Caco-2 (cell line): ENCODE measurements around the gene P2RX3. TPM values are rescaled to one million over a fixed set of nuclear protein-coding genes. Genes with fewer than 3 reads are reported as not detected.

Experiments used
- BruUV-seq: library from RNA; stranded (reverse); fragments of 400-500 nt; replicated peaks from 2 replicates; lab custom pipeline; 2021; lab: Mats Ljungman, UMichigan
- CTCF ChIA-PET: fragments of 300-600 bp; sonication (Branson Sonifier 250); formaldehyde crosslinking; loops from one replicate; lab custom pipeline; 2022; ENCODE audit warnings: antibody characterized with exemption; lab: Charles Lee
- POLR2A ChIA-PET: fragments of 300-600 bp; sonication (Branson Sonifier 250); formaldehyde crosslinking; loops from one replicate; lab custom pipeline; 2022; ENCODE audit warnings: antibody characterized with exemption; lab: Charles Lee
- DNase-seq, 2 experiments: peaks; one replicate each; pipeline versions ENCODE4 v3.0.0 to v3.0.0-alpha.2; 2020 to 2022
- H3K27me3 ChIP-seq: replicated peaks from 2 replicates; pipeline ENCODE4 v1.6.0; 2011; ENCODE audit warnings: low read length; ENCODE audit not compliant: control insufficient read depth, insufficient read depth
- H3K36me3 ChIP-seq: 2 replicates; pipeline ENCODE4 v1.5.1; 2011; ENCODE audit warnings: low read length; ENCODE audit not compliant: control insufficient read depth, insufficient read depth
- H3K4me1 ChIP-seq: fragments of 250-450 bp; sonication (Bioruptor Pico); 2 replicates; pipeline ENCODE4 v1.5.1; 2020; ENCODE audit warnings: mild to moderate bottlenecking
- H3K4me3 ChIP-seq: 2 replicates; pipeline ENCODE4 v1.5.1; 2011; ENCODE audit warnings: low read depth, mild to moderate bottlenecking, control low read depth, low read length
- H3K9me3 ChIP-seq: fragments of 250-450 bp; sonication (Bioruptor Pico); 2 replicates; pipeline ENCODE4 v1.5.1; 2020; ENCODE audit warnings: mild to moderate bottlenecking, moderate library complexity
- H3K27ac Mint-ChIP-seq: one replicate; pipeline ENCODE4 v1.8.0; 2022; ENCODE audit warnings: mixed read lengths; ENCODE audit not compliant: unreplicated experiment
- H3K27me3 Mint-ChIP-seq: one replicate; pipeline ENCODE4 v1.8.0; 2022; ENCODE audit warnings: mixed read lengths; ENCODE audit not compliant: insufficient read depth, unreplicated experiment
- H3K36me3 Mint-ChIP-seq: one replicate; pipeline ENCODE4 v1.8.0; 2022; ENCODE audit warnings: mild to moderate bottlenecking, mixed read lengths; ENCODE audit not compliant: insufficient read depth, unreplicated experiment
- H3K4me1 Mint-ChIP-seq: one replicate; pipeline ENCODE4 v1.8.0; 2022; ENCODE audit warnings: low read depth, mixed read lengths; ENCODE audit not compliant: unreplicated experiment
- H3K4me3 Mint-ChIP-seq: one replicate; pipeline ENCODE4 v1.8.0; 2022; ENCODE audit warnings: mild to moderate bottlenecking, moderate library complexity, mixed read lengths; ENCODE audit not compliant: unreplicated experiment
- H3K9me3 Mint-ChIP-seq: one replicate; pipeline ENCODE4 v1.8.0; 2022; ENCODE audit warnings: mixed read lengths; ENCODE audit not compliant: unreplicated experiment
- intact Hi-C: fragments of 100-400 bp; cut with micrococcal nuclease; formaldehyde crosslinking; loops from one replicate; pipeline ENCODE4 v1.10.0; 2022; ENCODE audit not compliant: unreplicated experiment
- total RNA-seq: library from RNA; stranded (reverse); gene quantifications from 2 replicates; pipeline ENCODE4 v1.2.3, GENCODE V29; 2022
- TF ChIP-seq, protein P1 (sequence below), 2 experiments: fragments of 200-600 bp in 1 of 2; IDR thresholded peaks; 1 replicate in 1 of 2; 2 replicates in 1 of 2; pipeline versions ENCODE4 v1.5.1 to v1.8.0; 2011 to 2022; ENCODE audit warnings: antibody characterized with exemption in 1 of 2, control low read depth in 1 of 2, inconsistent platforms in 1 of 2, low read depth in 1 of 2, low read length in 1 of 2, mild to moderate bottlenecking in 1 of 2, moderate library complexity in 1 of 2; ENCODE audit not compliant: insufficient read depth in 1 of 2, severe bottlenecking in 1 of 2, unreplicated experiment in 1 of 2

The P2RX3 gene
- total RNA-seq, 1 experiment from 2014 or later, result not detected

DNA sequence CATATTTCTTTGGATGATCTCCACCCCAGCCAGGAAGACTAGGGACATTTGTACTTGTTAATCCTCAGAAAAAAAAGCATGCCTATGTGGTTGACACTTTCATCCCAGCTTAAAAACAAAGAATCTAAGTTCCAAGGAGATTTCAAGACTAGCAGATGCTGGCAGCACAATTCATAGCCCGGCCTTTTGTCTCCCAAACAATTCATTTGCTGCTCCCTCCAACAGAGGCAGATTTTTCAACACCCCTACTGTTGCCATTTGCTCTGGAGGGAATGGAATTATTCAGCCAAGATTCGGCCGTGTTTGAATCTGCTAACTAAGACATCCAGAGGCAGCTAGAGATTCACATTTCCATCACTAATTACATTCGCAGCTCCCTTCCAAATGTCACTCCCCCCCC is 15.3 kb downstream of the P2RX3 start:
- Mint-ChIP-seq H3K27me3 (no peaks in the 10 kb centered on the region), H3K4me3 (no peak overlapping the region), H3K4me1 (no peaks in the 10 kb centered on the region), H3K9me3 (no peaks in the 10 kb centered on the region), H3K36me3 (no peaks in the 10 kb centered on the region), H3K27ac (no peak overlapping the region)
- no peaks in the 10 kb centered on the region for H3K36me3 ChIP-seq
- intact Hi-C loops, result no loop called here
- ChIA-PET POLR2A (no interaction called here), CTCF (interaction anchor here (0.6 to 0.8 kb wide), 2 partner anchors 8 to 245 kb away, joined by 4 read pairs; no protein-coding TSS in a partner anchor)
- H3K4me3 ChIP-seq, result no peak overlapping the region
- no peak for DNase-seq
- BruUV-seq, result no TSS peak
- no peaks in the 10 kb centered on the region for H3K27me3 ChIP-seq
- no peaks in the 10 kb centered on the region for H3K9me3 ChIP-seq
- peaks cover 11% of the 10 kb centered on the region for H3K4me1 ChIP-seq
- TF ChIP-seq, protein P1, sequence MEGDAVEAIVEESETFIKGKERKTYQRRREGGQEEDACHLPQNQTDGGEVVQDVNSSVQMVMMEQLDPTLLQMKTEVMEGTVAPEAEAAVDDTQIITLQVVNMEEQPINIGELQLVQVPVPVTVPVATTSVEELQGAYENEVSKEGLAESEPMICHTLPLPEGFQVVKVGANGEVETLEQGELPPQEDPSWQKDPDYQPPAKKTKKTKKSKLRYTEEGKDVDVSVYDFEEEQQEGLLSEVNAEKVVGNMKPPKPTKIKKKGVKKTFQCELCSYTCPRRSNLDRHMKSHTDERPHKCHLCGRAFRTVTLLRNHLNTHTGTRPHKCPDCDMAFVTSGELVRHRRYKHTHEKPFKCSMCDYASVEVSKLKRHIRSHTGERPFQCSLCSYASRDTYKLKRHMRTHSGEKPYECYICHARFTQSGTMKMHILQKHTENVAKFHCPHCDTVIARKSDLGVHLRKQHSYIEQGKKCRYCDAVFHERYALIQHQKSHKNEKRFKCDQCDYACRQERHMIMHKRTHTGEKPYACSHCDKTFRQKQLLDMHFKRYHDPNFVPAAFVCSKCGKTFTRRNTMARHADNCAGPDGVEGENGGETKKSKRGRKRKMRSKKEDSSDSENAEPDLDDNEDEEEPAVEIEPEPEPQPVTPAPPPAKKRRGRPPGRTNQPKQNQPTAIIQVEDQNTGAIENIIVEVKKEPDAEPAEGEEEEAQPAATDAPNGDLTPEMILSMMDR (IDR thresholded peaks at IDR 0.05; ENCODE audit: insufficient read depth in 1 of 2, low read depth in 1 of 2, low read length in 1 of 2, severe bottlenecking in 1 of 2, unreplicated experiment in 1 of 2), result no peak

DNA sequence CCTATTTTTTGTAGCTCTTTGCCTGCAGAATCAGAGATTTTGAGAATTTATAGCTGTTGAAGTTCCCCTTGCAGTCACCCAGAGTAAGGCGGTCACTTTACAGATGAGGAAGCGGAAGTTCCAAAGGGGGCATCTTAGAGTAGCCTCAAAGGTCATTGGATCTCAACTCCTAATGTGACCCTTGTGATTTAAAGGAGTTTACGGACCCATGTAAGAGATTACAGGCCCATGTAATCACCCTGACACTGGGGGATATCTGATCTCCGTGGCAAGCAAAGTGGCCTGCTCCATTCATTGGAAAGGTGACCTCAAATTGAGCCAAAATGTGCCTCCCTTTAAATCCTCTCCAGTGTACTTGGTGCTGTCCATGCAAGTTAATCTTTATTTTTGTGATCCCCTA is 15.7 kb downstream of the P2RX3 start:
- H3K9me3 ChIP-seq, result no peaks in the 10 kb centered on the region
- no peak overlapping the region for H3K27ac Mint-ChIP-seq
- BruUV-seq, result no TSS peak
- peaks cover 15% of the 10 kb centered on the region for H3K4me1 ChIP-seq
- TF ChIP-seq, protein P1 (IDR thresholded peaks at IDR 0.05; ENCODE audit: insufficient read depth in 1 of 2, low read depth in 1 of 2, low read length in 1 of 2, severe bottlenecking in 1 of 2, unreplicated experiment in 1 of 2), result no peak
- H3K4me1 Mint-ChIP-seq, result peaks cover 3% of the 10 kb centered on the region
- no peak overlapping the region for H3K4me3 ChIP-seq
- H3K27me3 Mint-ChIP-seq, result no peaks in the 10 kb centered on the region
- no peak for DNase-seq
- intact Hi-C loops, result no loop called here
- no peaks in the 10 kb centered on the region for H3K27me3 ChIP-seq
- H3K4me3 Mint-ChIP-seq, result no peak overlapping the region
- ChIA-PET POLR2A (no interaction called here), CTCF (interaction anchor here (0.6 kb wide), 1 partner anchor 8 kb away, joined by 4 read pairs; no protein-coding TSS in a partner anchor)
- H3K9me3 Mint-ChIP-seq, result no peaks in the 10 kb centered on the region
- no peaks in the 10 kb centered on the region for H3K36me3 Mint-ChIP-seq
- no peaks in the 10 kb centered on the region for H3K36me3 ChIP-seq

DNA sequence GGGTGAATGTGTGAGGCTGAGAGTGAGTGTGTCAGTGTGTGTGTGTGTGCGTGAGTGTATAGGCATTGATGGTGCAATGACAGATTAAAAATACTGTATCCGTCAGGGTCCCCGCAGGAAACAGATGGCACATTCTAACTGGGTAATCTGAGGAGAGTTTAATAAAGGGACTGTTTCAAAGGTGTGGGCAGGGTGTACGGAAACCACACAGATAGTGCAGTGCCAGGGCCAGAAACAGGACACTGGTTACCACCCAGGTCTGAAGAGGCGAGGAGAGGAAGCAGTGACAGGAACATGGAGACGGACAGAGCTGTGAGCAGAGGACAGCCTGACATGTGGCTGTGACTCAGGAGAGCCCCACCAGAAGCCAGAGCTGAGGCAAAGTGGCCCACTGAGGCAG is 16.5 kb downstream of the P2RX3 start:
- H3K36me3 ChIP-seq, result no peaks in the 10 kb centered on the region
- TF ChIP-seq, protein P1 (IDR thresholded peaks at IDR 0.05; ENCODE audit: insufficient read depth in 1 of 2, low read depth in 1 of 2, low read length in 1 of 2, severe bottlenecking in 1 of 2, unreplicated experiment in 1 of 2), result no peak
- no TSS peak for BruUV-seq
- peaks cover 24% of the 10 kb centered on the region for H3K4me1 ChIP-seq
- no peaks in the 10 kb centered on the region for H3K9me3 ChIP-seq
- DNase-seq, result no peak
- no peaks in the 10 kb centered on the region for H3K27me3 Mint-ChIP-seq
- CTCF ChIA-PET, result no interaction called here
- peaks cover 11% of the 10 kb centered on the region for H3K4me1 Mint-ChIP-seq
- H3K9me3 Mint-ChIP-seq, result no peaks in the 10 kb centered on the region
- intact Hi-C loops, result no loop called here
- H3K27ac Mint-ChIP-seq, result no peak overlapping the region
- no peaks in the 10 kb centered on the region for H3K27me3 ChIP-seq
- H3K4me3 ChIP-seq, result no peak overlapping the region
- POLR2A ChIA-PET, result no interaction called here
- H3K36me3 Mint-ChIP-seq, result no peaks in the 10 kb centered on the region
- no peak overlapping the region for H3K4me3 Mint-ChIP-seq
